ENCODE measurements around the gene IFNL4.
"Not testable (repeated sequence)": the region's sequence is repeated elsewhere in the genome, so short reads cannot be mapped to it uniquely, and the experiment has no call there.

- TF ChIP-seq CTCF (IDR thresholded peaks at IDR 0.05; ENCODE audit: insufficient read depth, low read length); GABPA (IDR thresholded peaks at IDR 0.05; ENCODE audit: low read depth): not testable (repeated sequence)
Observed at GRCh38 chr19:39244410-39245100, 4.1 kb downstream of the IFNL4 start, which contains the start of gene IFNL3.

All from HL-60 (cell line).